DOHH2 (cell line): ENCODE results near the gene RAI1.

ENCODE experiments used
- H3F3A ChIP-seq: fragments of 200-600 bp; sonication (generic), shearing (Covaris generic); 2 replicates; pipeline ENCODE4 v1.6.0; 2016; ENCODE audit warnings: antibody characterized with exemption, mild to moderate bottlenecking; ENCODE audit not compliant: control insufficient read depth, insufficient read depth
- H3K27ac ChIP-seq: fragments of 200-600 bp; sonication (generic); 2 replicates; pipeline ENCODE4 v1.5.1; 2014; ENCODE audit warnings: low read depth, mild to moderate bottlenecking, low read length, moderate library complexity
- H3K27me3 ChIP-seq: fragments of 200-600 bp; sonication (generic); 2 replicates; pipeline ENCODE4 v1.6.1; 2014; ENCODE audit warnings: mild to moderate bottlenecking, low read length, mixed read lengths; ENCODE audit not compliant: control insufficient read depth
- H3K36me3 ChIP-seq: fragments of 200-600 bp; sonication (generic); 2 replicates; pipeline ENCODE4 v1.6.1; 2014; ENCODE audit warnings: mild to moderate bottlenecking, low read length, moderate library complexity, mixed read lengths; ENCODE audit not compliant: control insufficient read depth
- H3K4me1 ChIP-seq: fragments of 200-600 bp; sonication (generic); 2 replicates; pipeline ENCODE4 v1.6.1; 2014; ENCODE audit warnings: mild to moderate bottlenecking, low read length, mixed read lengths; ENCODE audit not compliant: control insufficient read depth
- H3K4me2 ChIP-seq: fragments of 200-600 bp; sonication (generic); 2 replicates; pipeline ENCODE4 v1.6.0; 2014; ENCODE audit warnings: mild to moderate bottlenecking, low read length, moderate library complexity
- H3K4me3 ChIP-seq: fragments of 200-600 bp; sonication (generic); 2 replicates; pipeline ENCODE4 v1.5.1; 2014; ENCODE audit warnings: mild to moderate bottlenecking, low read length, mixed read lengths
- H3K79me2 ChIP-seq: fragments of 200-600 bp; sonication (generic); 2 replicates; pipeline ENCODE4 v1.6.1; 2014; ENCODE audit warnings: mild to moderate bottlenecking, low read length, mixed read lengths; ENCODE audit not compliant: control insufficient read depth
- H3K9me2 ChIP-seq: fragments of 200-600 bp; sonication (generic); replicated peaks from 2 replicates; pipeline ENCODE4 v1.6.1; 2014; ENCODE audit warnings: mild to moderate bottlenecking, low read length, mixed read lengths; ENCODE audit not compliant: control insufficient read depth
- H3K9me3 ChIP-seq: fragments of 200-600 bp; sonication (generic); 2 replicates; pipeline ENCODE4 v1.6.1; 2014; ENCODE audit warnings: antibody characterized with exemption, low read length, mixed read lengths; ENCODE audit not compliant: control insufficient read depth, insufficient read depth
- H4K20me1 ChIP-seq: fragments of 200-600 bp; sonication (generic); 2 replicates; pipeline ENCODE4 v1.6.0; 2014; ENCODE audit warnings: low read depth, mild to moderate bottlenecking, antibody characterized with exemption, low read length, moderate library complexity; ENCODE audit not compliant: control insufficient read depth, insufficient read depth
- EZH2phosphoT487 ChIP-seq: fragments of 200-600 bp; sonication (generic); IDR thresholded peaks from 2 replicates; pipeline ENCODE4 v1.6.1; 2017; ENCODE audit warnings: borderline replicate concordance, mild to moderate bottlenecking, antibody characterized with exemption, low read length, moderate library complexity, mixed read lengths
- TF ChIP-seq, protein P1 (sequence below): fragments of 200-600 bp; sonication (generic); IDR thresholded peaks from one replicate; pipeline ENCODE4 v1.5.1; 2014; ENCODE audit warnings: antibody characterized with exemption, mild to moderate bottlenecking, low read depth, low read length; ENCODE audit not compliant: poor library complexity, severe bottlenecking

The RAI1 gene

DNA sequence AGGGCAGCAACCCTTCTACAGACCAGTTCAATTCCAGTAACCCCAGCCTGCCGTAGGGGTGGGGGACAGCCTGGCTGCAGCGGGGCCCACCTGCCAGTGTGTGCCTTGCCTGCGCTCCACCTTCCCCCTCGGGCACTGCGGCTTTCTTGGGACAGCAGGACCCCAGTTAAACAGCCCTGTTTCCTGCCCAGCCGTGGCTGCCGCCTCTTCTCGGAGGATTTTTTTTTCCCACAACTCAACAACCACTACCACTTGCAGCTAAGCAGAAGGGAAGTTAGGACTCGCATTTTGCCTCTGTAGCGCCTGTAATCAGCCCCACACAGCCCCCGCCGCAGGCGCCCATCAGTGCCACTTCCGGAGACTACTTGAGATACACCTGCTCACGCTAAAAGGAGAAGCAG is 76.1 kb downstream of the RAI1 start:
- Histone ChIP-seq H3K27me3 (no peaks in the 10 kb centered on the region), H3K36me3 (peaks cover 30% of the 10 kb centered on the region), H3K79me2 (peaks cover 92% of the 10 kb centered on the region), H3F3A (peaks cover 13% of the 10 kb centered on the region; the same call in 1 of the 2 replicates), H3K9me2 (no peaks in the 10 kb centered on the region), H3K4me1 (peaks cover 74% of the 10 kb centered on the region), H3K9me3 (no peaks in the 10 kb centered on the region), H4K20me1 (peaks cover 6% of the 10 kb centered on the region; the same call in 1 of the 2 replicates), H3K4me2 (peak overlapping the region; percentile 82), H3K27ac (peak overlapping the region; percentile 89), H3K4me3 (peak overlapping the region; percentile 68)
- TF ChIP-seq, protein P1, sequence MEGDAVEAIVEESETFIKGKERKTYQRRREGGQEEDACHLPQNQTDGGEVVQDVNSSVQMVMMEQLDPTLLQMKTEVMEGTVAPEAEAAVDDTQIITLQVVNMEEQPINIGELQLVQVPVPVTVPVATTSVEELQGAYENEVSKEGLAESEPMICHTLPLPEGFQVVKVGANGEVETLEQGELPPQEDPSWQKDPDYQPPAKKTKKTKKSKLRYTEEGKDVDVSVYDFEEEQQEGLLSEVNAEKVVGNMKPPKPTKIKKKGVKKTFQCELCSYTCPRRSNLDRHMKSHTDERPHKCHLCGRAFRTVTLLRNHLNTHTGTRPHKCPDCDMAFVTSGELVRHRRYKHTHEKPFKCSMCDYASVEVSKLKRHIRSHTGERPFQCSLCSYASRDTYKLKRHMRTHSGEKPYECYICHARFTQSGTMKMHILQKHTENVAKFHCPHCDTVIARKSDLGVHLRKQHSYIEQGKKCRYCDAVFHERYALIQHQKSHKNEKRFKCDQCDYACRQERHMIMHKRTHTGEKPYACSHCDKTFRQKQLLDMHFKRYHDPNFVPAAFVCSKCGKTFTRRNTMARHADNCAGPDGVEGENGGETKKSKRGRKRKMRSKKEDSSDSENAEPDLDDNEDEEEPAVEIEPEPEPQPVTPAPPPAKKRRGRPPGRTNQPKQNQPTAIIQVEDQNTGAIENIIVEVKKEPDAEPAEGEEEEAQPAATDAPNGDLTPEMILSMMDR: no peak
- no peak for TF ChIP-seq EZH2phosphoT487

DNA sequence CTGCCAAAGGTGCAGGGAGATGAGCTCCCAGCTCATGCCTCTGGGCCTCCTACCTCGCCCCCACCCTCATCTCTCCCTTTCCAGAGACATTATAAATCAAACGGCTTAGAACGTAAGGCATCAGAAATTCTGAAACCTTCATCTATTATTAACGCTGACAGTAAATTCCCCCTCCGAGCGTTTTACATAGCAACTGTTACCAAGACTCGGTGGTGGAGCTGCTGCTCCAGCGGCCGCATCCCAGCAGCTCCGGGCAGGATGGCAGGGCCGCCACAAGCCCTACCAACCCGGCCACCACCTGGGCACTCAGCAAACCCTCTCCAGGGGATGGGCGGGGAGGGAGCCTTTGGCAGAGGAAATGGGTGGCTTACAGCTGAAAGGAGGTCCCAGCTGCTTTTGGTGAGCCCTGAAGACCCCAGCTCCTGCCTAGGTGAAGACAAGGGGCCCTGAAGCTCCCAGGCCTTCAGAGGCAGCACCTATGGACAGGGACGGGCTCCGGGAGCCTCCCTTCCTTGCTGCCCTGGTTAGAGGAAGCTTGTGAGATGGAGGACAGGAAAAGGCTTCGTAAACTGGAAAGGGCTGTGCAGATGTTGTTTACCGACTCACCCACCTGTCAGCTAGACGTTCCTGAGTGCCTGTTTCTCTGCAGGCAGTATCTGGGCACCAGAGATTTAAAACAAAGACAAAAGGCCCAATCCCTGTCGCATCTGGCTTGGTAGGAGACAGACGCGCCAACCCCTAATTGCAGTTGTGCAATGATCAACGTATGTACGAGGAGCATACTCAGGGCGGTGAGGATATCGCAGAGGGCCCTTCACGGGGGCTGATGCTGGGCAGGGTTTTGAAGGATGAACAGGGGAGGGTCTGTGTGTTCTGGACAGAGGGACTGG is 76.9 kb downstream of the RAI1 start:
- Histone ChIP-seq H3F3A (peaks cover 13% of the 10 kb centered on the region; the same call in 1 of the 2 replicates), H3K79me2 (peaks cover 87% of the 10 kb centered on the region), H3K4me1 (peaks cover 74% of the 10 kb centered on the region), H3K4me3 (peak overlapping the region; percentile 68), H3K36me3 (peaks cover 31% of the 10 kb centered on the region), H4K20me1 (peaks cover 6% of the 10 kb centered on the region; the same call in 1 of the 2 replicates), H3K27ac (peak overlapping the region; percentile 89), H3K9me2 (no peaks in the 10 kb centered on the region), H3K4me2 (peak overlapping the region; percentile 82), H3K27me3 (no peaks in the 10 kb centered on the region), H3K9me3 (no peaks in the 10 kb centered on the region)
- TF ChIP-seq, protein P1: no peak

DNA sequence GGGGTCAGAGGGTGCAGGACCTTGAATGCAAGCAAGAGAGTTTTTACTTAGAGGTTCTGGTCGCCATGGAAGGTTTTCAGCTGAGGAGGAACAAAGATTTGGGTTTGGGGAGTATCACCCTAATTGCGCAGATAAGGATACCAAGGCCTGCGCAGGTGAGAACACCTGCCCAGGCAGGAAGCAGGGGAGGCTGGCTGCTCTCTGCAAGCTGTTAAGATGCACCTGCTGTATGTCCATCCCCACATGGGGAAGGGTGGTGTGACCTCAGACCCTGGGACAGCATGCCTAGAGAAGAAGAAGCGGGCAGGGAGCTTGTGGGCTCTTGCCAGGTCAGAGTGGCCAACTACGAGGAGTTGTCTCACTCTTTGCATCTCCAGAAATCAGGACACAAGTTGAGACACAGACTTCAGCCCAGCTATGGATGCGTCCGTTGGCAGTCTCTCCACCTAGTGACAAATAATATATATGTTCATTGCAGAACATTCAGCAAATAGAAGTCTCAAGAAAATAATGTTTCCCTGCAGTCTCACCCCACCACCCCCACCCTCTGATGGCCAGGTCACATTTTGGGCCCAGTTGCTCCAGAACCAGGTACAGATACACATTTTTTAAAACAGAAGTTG is 77.8 kb downstream of the RAI1 start:
- Histone ChIP-seq H3K27ac (peak overlapping the region; percentile 89; the same call in 1 of the 2 replicates), H3K4me3 (no peak overlapping the region), H3F3A (peaks cover 14% of the 10 kb centered on the region), H3K4me1 (peaks cover 75% of the 10 kb centered on the region), H4K20me1 (peaks cover 6% of the 10 kb centered on the region; the same call in 1 of the 2 replicates), H3K9me3 (no peaks in the 10 kb centered on the region), H3K27me3 (no peaks in the 10 kb centered on the region), H3K36me3 (peaks cover 40% of the 10 kb centered on the region), H3K4me2 (0 out of 2 replicates have a peak overlapping the region, but pooled peaks have one; percentile 82), H3K9me2 (no peaks in the 10 kb centered on the region), H3K79me2 (peaks cover 88% of the 10 kb centered on the region)
- TF ChIP-seq, protein P1: no peak
- no peak for TF ChIP-seq EZH2phosphoT487
